K562 (cell line): ENCODE results near the gene ZNF346. TPM values are rescaled to one million over a fixed set of nuclear protein-coding genes. Genes with fewer than 3 reads are reported as not detected.

Source experiments
- ATF6 ChIP-seq: sonication (generic); formaldehyde crosslinking; IDR thresholded peaks from 2 replicates; pipeline ENCODE4 v1.4.0; 2020; ENCODE audit warnings: mild to moderate bottlenecking, missing genetic modification reagents
- CXXC5 ChIP-seq: fragments of 250-450 bp; sonication (Bioruptor Pico); IDR thresholded peaks from 2 replicates; pipeline ENCODE4 v1.8.0; 2022; ENCODE audit warnings: inconsistent platforms, mild to moderate bottlenecking, moderate library complexity
- DEAF1 ChIP-seq: fragments of 450-650 bp; formaldehyde crosslinking; IDR thresholded peaks from 2 replicates; pipeline ENCODE4 v1.4.0; 2020; ENCODE audit warnings: mild to moderate bottlenecking, moderate library complexity
- E2F8 ChIP-seq: fragments of 450-650 bp; IDR thresholded peaks from 2 replicates; pipeline ENCODE4 v1.7.1; 2018; ENCODE audit warnings: mild to moderate bottlenecking, low read depth; ENCODE audit not compliant: partially characterized antibody
- HMBOX1 ChIP-seq: sonication (generic); IDR thresholded peaks from 2 replicates; pipeline ENCODE4 v1.6.1; 2016
- HMG20B ChIP-seq: fragments of 250-450 bp; sonication (Bioruptor Pico); IDR thresholded peaks from 2 replicates; pipeline ENCODE4 v1.5.0; 2021; ENCODE audit warnings: mild to moderate bottlenecking
- NEUROD1 ChIP-seq: fragments of 150-350 bp; IDR thresholded peaks from 2 replicates; pipeline ENCODE4 v1.6.1; 2014; ENCODE audit warnings: borderline replicate concordance, low read length, low read depth; ENCODE audit not compliant: partially characterized antibody
- PHF8 ChIP-seq: fragments of 200-600 bp; sonication (generic); IDR thresholded peaks from 2 replicates; pipeline ENCODE4 v1.6.1; 2012; ENCODE audit warnings: mixed run types, mild to moderate bottlenecking, inconsistent platforms, low read length, moderate library complexity, borderline replicate concordance
- SFPQ ChIP-seq: fragments of 200-400 bp; formaldehyde crosslinking; IDR thresholded peaks from 2 replicates; pipeline ENCODE4 v1.6.1; 2017; ENCODE audit warnings: mild to moderate bottlenecking, low read depth, low read length, moderate library complexity
- SMARCB1 ChIP-seq: IDR thresholded peaks from 2 replicates; pipeline ENCODE4 v1.6.1; 2011; ENCODE audit warnings: improper control_type of control experiment, low read depth; ENCODE audit not compliant: insufficient read length
- SNAPC5 ChIP-seq: fragments of 250-450 bp; sonication (Bioruptor Pico); IDR thresholded peaks from 2 replicates; pipeline ENCODE4 v1.8.0; 2021; ENCODE audit warnings: moderate library complexity, mild to moderate bottlenecking, inconsistent platforms
- SRSF1 ChIP-seq: fragments of 200-400 bp; formaldehyde crosslinking; IDR thresholded peaks from 2 replicates; pipeline ENCODE4 v1.6.1; 2017; ENCODE audit warnings: mild to moderate bottlenecking, low read depth, low read length, moderate library complexity
- TFAP4 ChIP-seq: sonication (generic); formaldehyde crosslinking; IDR thresholded peaks from 2 replicates; pipeline ENCODE4 v1.8.0; 2022; ENCODE audit warnings: missing genetic modification reagents, mild to moderate bottlenecking, moderate library complexity, borderline replicate concordance
- U2AF1 ChIP-seq: fragments of 200-400 bp; formaldehyde crosslinking; optimal IDR thresholded peaks from 2 replicates; pipeline ENCODE3; 2017; ENCODE audit warnings: mild to moderate bottlenecking, low read depth, low read length, moderate library complexity
- YBX1 ChIP-seq: fragments of 450-650 bp; IDR thresholded peaks from 2 replicates; pipeline ENCODE4 v1.7.1; 2016; ENCODE audit warnings: mild to moderate bottlenecking
- ZNF324 ChIP-seq: fragments of 250-450 bp; sonication (Bioruptor Pico); IDR thresholded peaks from 2 replicates; pipeline ENCODE4 v1.4.0; 2020; ENCODE audit warnings: mild to moderate bottlenecking
- polyA plus RNA-seq, 8 experiments: library from polyadenylated mRNA; depleted of rRNA in 4 of 8; stranded (reverse) in 5 of 8; unstranded in 3 of 8; fragments of >200 nt; fragmentation: Nextera tagmentation in 2 of 8; fragmentation: Illumina TruSeq in 1 of 8; extraction: Ambion mirVana in 2 of 8; extraction: Trizol in 1 of 8; gene quantifications; 2 replicates each; pipeline versions ENCODE4 v1.2.1 to v1.2.3, GENCODE V29; 2011 to 2014; ENCODE audit warnings: inconsistent platforms in 1 of 8, missing spikeins in 1 of 8
- total RNA-seq, 7 experiments: library from RNA; depleted of rRNA in 6 of 7; stranded (reverse); fragments of >200 nt in 6 of 7; fragmentation: Illumina TruSeq in 2 of 7; extraction: Trizol in 2 of 7; gene quantifications; 2 replicates each; pipeline versions ENCODE4 v1.2.1 to v1.2.3, GENCODE V29; 2011 to 2021; ENCODE audit warnings: low replicate concordance in 1 of 7

The ZNF346 gene
- total and polyA plus RNA-seq, 9 of the 15 experiments (the other 6 are each of a cell fraction or from before 2014, with no cell fraction given) = 5.0 to 25.1 (median 20.1) TPM

GRCh38 chr5:177006265-177006972, 16.1 kb upstream of the ZNF346 start, which contains the start of gene UIMC1 (continued):
- TF ChIP-seq PHF8 (peak; percentile 92), NEUROD1 (peak; percentile 36), HMG20B (CRISPR knock-in tag) (no peak), TFAP4 (CRISPR knock-in tag) (peak; percentile 77), YBX1 (no peak), U2AF1 (no peak), ATF6 (CRISPR knock-in tag) (0 out of 2 replicates have a peak, but pooled peaks have one; percentile 58), SMARCB1 (no peak), E2F8 (peak; percentile 0), CXXC5 (CRISPR knock-in tag) (peak; percentile 92), SNAPC5 (CRISPR knock-in tag) (no peak), SFPQ (no peak), DEAF1 (CRISPR knock-in tag) (no peak), ZNF324 (CRISPR knock-in tag) (no peak), HMBOX1 (no peak), SRSF1 (no peak)
